Glutamatergic neuron (in vitro differentiated cells): ENCODE data around the gene LRRC45. TPM values are rescaled to one million over a fixed set of nuclear protein-coding genes. Genes with fewer than 3 reads are reported as not detected.

Experiments used
- DNase-seq: peaks from one replicate; pipeline ENCODE4 v3.0.0; 2022
- H3K27ac Mint-ChIP-seq: one replicate; pipeline ENCODE4 v1.8.0; 2020; ENCODE audit warnings: mild to moderate bottlenecking, mixed read lengths, inconsistent platforms; ENCODE audit not compliant: unreplicated experiment
- H3K27me3 Mint-ChIP-seq: one replicate; pipeline ENCODE4 v1.8.0; 2020; ENCODE audit warnings: mild to moderate bottlenecking, moderate library complexity, mixed read lengths, inconsistent platforms; ENCODE audit not compliant: unreplicated experiment
- H3K36me3 Mint-ChIP-seq: one replicate; pipeline ENCODE4 v1.8.0; 2020; ENCODE audit warnings: mild to moderate bottlenecking, mixed read lengths, inconsistent platforms; ENCODE audit not compliant: unreplicated experiment
- H3K4me1 Mint-ChIP-seq: one replicate; pipeline ENCODE4 v1.8.0; 2020; ENCODE audit warnings: mild to moderate bottlenecking, low read depth, mixed read lengths, inconsistent platforms; ENCODE audit not compliant: unreplicated experiment
- H3K4me3 Mint-ChIP-seq: one replicate; pipeline ENCODE4 v1.8.0; 2020; ENCODE audit warnings: mild to moderate bottlenecking, mixed read lengths, inconsistent platforms; ENCODE audit not compliant: unreplicated experiment
- H3K9me3 Mint-ChIP-seq: one replicate; pipeline ENCODE4 v1.8.0; 2020; ENCODE audit warnings: mild to moderate bottlenecking, moderate library complexity, mixed read lengths, inconsistent platforms; ENCODE audit not compliant: unreplicated experiment
- CTCF ChIP-seq: fragments of 200-600 bp; sonication (generic); IDR thresholded peaks from one replicate; pipeline ENCODE4 v1.5.0; 2021; ENCODE audit not compliant: partially characterized antibody, unreplicated experiment
- total RNA-seq: library from RNA; stranded (reverse); fragmentation: NEBNext Ultra II Directional; extraction: Animal tissue kit (Norgen Biotek cat#: 25700); gene quantifications from one replicate; pipeline ENCODE4 v1.2.1, GENCODE V29; 2021; ENCODE audit not compliant: unreplicated experiment

Gene LRRC45
- total RNA-seq, 1 donor from 2014 or later: 29.6 TPM

- Mint-ChIP-seq H3K36me3 (no peaks in the 10 kb centered on the region), H3K27ac (no peak overlapping the region), H3K9me3 (peaks cover 5% of the 10 kb centered on the region), H3K27me3 (peaks cover 5% of the 10 kb centered on the region), H3K4me3 (no peak overlapping the region), H3K4me1 (peaks cover 10% of the 10 kb centered on the region)
- TF ChIP-seq CTCF: no peak
- DNase-seq: no peak
These were observed 14.7 kb upstream of the LRRC45 start for GRCh38 chr17:82008258-82008940.

- no peak for DNase-seq
- Mint-ChIP-seq H3K27me3 (peaks cover 5% of the 10 kb centered on the region), H3K4me3 (no peak overlapping the region), H3K27ac (no peak overlapping the region), H3K36me3 (no peaks in the 10 kb centered on the region), H3K4me1 (peaks cover 10% of the 10 kb centered on the region), H3K9me3 (peaks cover 5% of the 10 kb centered on the region)
- TF ChIP-seq CTCF: no peak
These were observed 14.1 kb upstream of the LRRC45 start for GRCh38 chr17:82008941-82009405.

GRCh38 chr17:82009413-82009812 lies 13.7 kb upstream of the LRRC45 start:
- TF ChIP-seq CTCF: no peak
- no peak overlapping the region for H3K4me3 Mint-ChIP-seq
- H3K36me3 Mint-ChIP-seq: no peaks in the 10 kb centered on the region
- DNase-seq: no peak
- no peak overlapping the region for H3K27ac Mint-ChIP-seq
- H3K4me1 Mint-ChIP-seq: peaks cover 10% of the 10 kb centered on the region
- H3K9me3 Mint-ChIP-seq: peaks cover 5% of the 10 kb centered on the region
- H3K27me3 Mint-ChIP-seq: peaks cover 5% of the 10 kb centered on the region

- Mint-ChIP-seq H3K4me3 (no peak overlapping the region), H3K27ac (no peak overlapping the region), H3K4me1 (peaks cover 8% of the 10 kb centered on the region), H3K36me3 (no peaks in the 10 kb centered on the region), H3K9me3 (peaks cover 5% of the 10 kb centered on the region), H3K27me3 (peaks cover 5% of the 10 kb centered on the region)
- no peak for DNase-seq
- TF ChIP-seq CTCF: no peak
These were observed 12.3 kb upstream of the LRRC45 start for GRCh38 chr17:82010575-82011525.
